HT-29 (cell line): ENCODE results near the gene ARL3. TPM values are rescaled to one million over a fixed set of nuclear protein-coding genes. Genes with fewer than 3 reads are reported as not detected.
"Not testable (repeated sequence)": the region's sequence is repeated elsewhere in the genome, so short reads cannot be mapped to it uniquely, and the experiment has no call there.

Experiments
- DNase-seq: peaks from one replicate; pipeline ENCODE4 v3.0.0-alpha.2; 2015; ENCODE audit warnings: low spot score
- total RNA-seq: library from RNA; depleted of rRNA; stranded (reverse); fragments of >200 nt; shearing (Covaris generic); gene quantifications from 2 replicates; pipeline ENCODE4 v1.2.3, GENCODE V29; 2014

Gene ARL3
- total RNA-seq, 1 experiment from 2014 or later: 6.0 TPM

GRCh38 chr10:102673819-102674511 lies 40.2 kb downstream of the ARL3 start:
- no peak for DNase-seq

- no peak for DNase-seq
These were observed 40.9 kb downstream of the ARL3 start for GRCh38 chr10:102673236-102673818.

- DNase-seq: no peak
These were observed 43.2 kb downstream of the ARL3 start for GRCh38 chr10:102670871-102671434.

GRCh38 chr10:102670065-102670670 lies 44.0 kb downstream of the ARL3 start:
- no peak for DNase-seq

GRCh38 chr10:102669206-102670064 lies 44.8 kb downstream of the ARL3 start:
- no peak for DNase-seq

- DNase-seq: no peak
These were observed 45.7 kb downstream of the ARL3 start for GRCh38 chr10:102668326-102669107.

- DNase-seq: not testable (repeated sequence)
These were observed 46.8 kb downstream of the ARL3 start for GRCh38 chr10:102667411-102667810.

- DNase-seq: no peak
These were observed 48.2 kb downstream of the ARL3 start for GRCh38 chr10:102665904-102666509.

GRCh38 chr10:102661658-102662028 lies 52.6 kb downstream of the ARL3 start:
- DNase-seq: no peak

GRCh38 chr10:102660888-102661657 lies 53.1 kb downstream of the ARL3 start:
- DNase-seq: peak; percentile 40

GRCh38 chr10:102658802-102659201 lies 55.4 kb downstream of the ARL3 start:
- DNase-seq: no peak

- peak; percentile 67 for DNase-seq
These were observed 56.0 kb downstream of the ARL3 start for GRCh38 chr10:102657984-102658724.

- no peak for DNase-seq
These were observed 56.7 kb downstream of the ARL3 start for GRCh38 chr10:102657451-102657850.

GRCh38 chr10:102656791-102657371 lies 57.3 kb downstream of the ARL3 start:
- no peak for DNase-seq

- no peak for DNase-seq
These were observed 58.2 kb downstream of the ARL3 start for GRCh38 chr10:102656026-102656425.

GRCh38 chr10:102654969-102655368 lies 59.2 kb downstream of the ARL3 start:
- no peak for DNase-seq

- DNase-seq: no peak
These were observed 59.6 kb downstream of the ARL3 start for GRCh38 chr10:102654566-102654965.

GRCh38 chr10:102653060-102653459 lies 61.1 kb downstream of the ARL3 start:
- DNase-seq: no peak
